ENCODE results near the gene KRT39. TPM values are rescaled to one million over a fixed set of nuclear protein-coding genes. Genes with fewer than 3 reads are reported as not detected.

KRT39 gene
- polyA plus RNA-seq, 2 of the 4 experiments (the other 2 are of a cell fraction), result not detected

- ATAC-seq (peak; percentile 68 to 79; a peak in 5 of 6 replicates), FAIRE-seq (peak; percentile 84), DNase-seq (ENCODE audit: low read depth in 1 of 2, low spot score in 1 of 2) (peak; percentile 37 to 46)
- Histone ChIP-seq H3K4me1 (no peaks in the 10 kb centered on the region), H3K4me2 (no peak overlapping the region), H3K9me3 (no peaks in the 10 kb centered on the region), H3K27ac (no peak overlapping the region), H3K4me3 (no peak overlapping the region)
- peak; percentile 45 for TF ChIP-seq CTCF (IDR thresholded peaks at IDR 0.05)
- TF ChIP-seq RAD21 (conservative IDR thresholded peaks at IDR 0.05 in 1 of 2, IDR thresholded peaks at IDR 0.05 in 1 of 2), result peak; percentile 17 to 49; a peak in 2 of 5 replicates
- TF ChIP-seq HDAC2 (IDR thresholded peaks at IDR 0.05), result no peak
- peak; percentile 9; the same call in 1 of the 3 replicates for TF ChIP-seq SMC3 (IDR thresholded peaks at IDR 0.05)
- TF ChIP-seq POLR2AphosphoS2 (conservative IDR thresholded peaks at IDR 0.05; ENCODE audit: low read length), result no peak
- POLR2A ChIA-PET, result interaction anchor here (0.5 kb wide), 1 partner anchor 712 kb away, joined by 5 read pairs; no protein-coding TSS in a partner anchor
- CTCF ChIA-PET, result interaction anchor here (0.7 to 1.8 kb wide), 14 partner anchors 9 to 587 kb away, joined by 3 to 8 read pairs (median 5); partner anchors contain the start of gene KRT40
- WGBS (ENCODE audit: missing lambda C conversion rate), result 78% methylated on average over 1 of the region's 1 CpG
Measured at GRCh38 chr17:40963838-40964237, 2.9 kb downstream of the KRT39 start.

- TF ChIP-seq MAFK (IDR thresholded peaks at IDR 0.05; ENCODE audit: partially characterized antibody) (peak; percentile 73), CEBPB (IDR thresholded peaks at IDR 0.05) (no peak)
- POLR2A ChIA-PET, result no interaction called here
- ATAC-seq, result no peak
- H3K4me2 ChIP-seq, result no peak overlapping the region
- 90% methylated on average over 4 of the region's 4 CpGs for whole genome bisulfite sequencing (ENCODE audit: missing lambda C conversion rate)
- H3K4me3 ChIP-seq, result no peak overlapping the region
- FAIRE-seq, result no peak
- peaks cover 12% of the 10 kb centered on the region for H3K4me1 ChIP-seq
- no peaks in the 10 kb centered on the region for H3K9me3 ChIP-seq
- CTCF ChIA-PET, result interaction anchor here (1.1 to 1.8 kb wide), 6 partner anchors 11 to 587 kb away, joined by 3 to 6 read pairs (median 4); no protein-coding TSS in a partner anchor
- no peak for DNase-seq (ENCODE audit: low read depth in 1 of 2, low spot score in 1 of 2)
- no peak overlapping the region for H3K27ac ChIP-seq
Measured at GRCh38 chr17:40962059-40962561, 4.6 kb downstream of the KRT39 start.

- TF ChIP-seq EP300 (IDR thresholded peaks at IDR 0.05), result no peak
- DNase-seq (ENCODE audit: low read depth in 1 of 2, low spot score in 1 of 2), result no peak
- no peak overlapping the region for H3K27ac ChIP-seq
- no peak overlapping the region for H3K4me2 ChIP-seq
- WGBS (ENCODE audit: missing lambda C conversion rate), result 43% methylated on average over 1 of the region's 1 CpG
- ChIA-PET POLR2A (no interaction called here), CTCF (interaction anchor here (1.1 to 1.8 kb wide), 6 partner anchors 11 to 587 kb away, joined by 3 to 6 read pairs (median 4); no protein-coding TSS in a partner anchor)
- no peak for ATAC-seq
- peaks cover 17% of the 10 kb centered on the region for H3K4me1 ChIP-seq
- FAIRE-seq, result no peak
- H3K4me3 ChIP-seq, result no peak overlapping the region
- no peaks in the 10 kb centered on the region for H3K9me3 ChIP-seq
Measured at GRCh38 chr17:40961591-40961990, 5.2 kb downstream of the KRT39 start.

GRCh38 chr17:40960144-40960543 lies 6.6 kb downstream of the KRT39 start:
- no peak for ATAC-seq
- TF ChIP-seq MAZ (IDR thresholded peaks at IDR 0.05; ENCODE audit: borderline replicate concordance, low read depth, low read length) (no peak), SMC3 (IDR thresholded peaks at IDR 0.05) (no peak), EHF (CRISPR knock-in tag; IDR thresholded peaks at IDR 0.05) (no peak), RFX5 (IDR thresholded peaks at IDR 0.05) (no peak), HOXB5 (CRISPR knock-in tag; IDR thresholded peaks at IDR 0.05) (no peak)
- H3K9me3 ChIP-seq, result no peaks in the 10 kb centered on the region
- no peak for FAIRE-seq
- no peak for DNase-seq (ENCODE audit: low read depth in 1 of 2, low spot score in 1 of 2)
- CTCF ChIA-PET, result interaction anchor here (1.0 to 1.5 kb wide), 3 partner anchors 28 to 536 kb away, joined by 3 to 7 read pairs (median 3); no protein-coding TSS in a partner anchor
- H3K4me2 ChIP-seq, result no peak overlapping the region
- H3K4me3 ChIP-seq, result no peak overlapping the region
- POLR2A ChIA-PET, result no interaction called here
- H3K4me1 ChIP-seq, result peaks cover 24% of the 10 kb centered on the region
- 91% methylated on average over 10 of the region's 10 CpGs for WGBS (ENCODE audit: missing lambda C conversion rate)
- H3K27ac ChIP-seq, result no peak overlapping the region

Data from A549 (cell line).